Ishikawa (cell line): ENCODE results near the gene SGSH.

Experiments
- CEBPB ChIP-seq: IDR thresholded peaks from 2 replicates; pipeline ENCODE4 v1.6.1; 2012
- CREB1 ChIP-seq: IDR thresholded peaks from 2 replicates; pipeline ENCODE4 v1.6.1; 2012; ENCODE audit warnings: low read depth
- EGR1 ChIP-seq: IDR thresholded peaks from 2 replicates; pipeline ENCODE4 v1.6.1; 2012
- EP300 ChIP-seq: IDR thresholded peaks from 2 replicates; pipeline ENCODE4 v1.6.1; 2012; ENCODE audit warnings: borderline replicate concordance
- FOXM1 ChIP-seq: IDR thresholded peaks from 2 replicates; pipeline ENCODE4 v1.6.1; 2012; ENCODE audit warnings: low read depth, borderline replicate concordance
- MAX ChIP-seq: IDR thresholded peaks from 2 replicates; pipeline ENCODE4 v1.6.1; 2012
- NFIC ChIP-seq: IDR thresholded peaks from 2 replicates; pipeline ENCODE4 v1.6.1; 2012
- RAD21 ChIP-seq: IDR thresholded peaks from 2 replicates; pipeline ENCODE4 v1.6.1; 2012; ENCODE audit warnings: low read depth
- REST ChIP-seq: IDR thresholded peaks from 2 replicates; pipeline ENCODE4 v1.6.1; 2012; ENCODE audit warnings: low read depth, mild to moderate bottlenecking
- TAF1 ChIP-seq: IDR thresholded peaks from 2 replicates; pipeline ENCODE4 v1.6.1; 2012; ENCODE audit warnings: low read depth, mild to moderate bottlenecking
- TCF12 ChIP-seq: IDR thresholded peaks from 2 replicates; pipeline ENCODE4 v1.6.1; 2012; ENCODE audit warnings: low read depth
- TEAD4 ChIP-seq: IDR thresholded peaks from 2 replicates; pipeline ENCODE4 v1.6.1; 2012
- USF1 ChIP-seq: IDR thresholded peaks from 2 replicates; pipeline ENCODE4 v1.6.1; 2012
- YY1 ChIP-seq: IDR thresholded peaks from 2 replicates; pipeline ENCODE4 v1.6.1; 2012; ENCODE audit warnings: low read depth
- ZBTB7A ChIP-seq: IDR thresholded peaks from 2 replicates; pipeline ENCODE4 v1.6.1; 2012; ENCODE audit warnings: low read depth

SGSH gene

GRCh38 chr17:80261895-80262279 is 41.8 kb upstream of the SGSH start:
- no peak for TF ChIP-seq TCF12
- no peak for TF ChIP-seq CREB1
- TF ChIP-seq RAD21 = no peak
- TF ChIP-seq TEAD4 = no peak
- no peak for TF ChIP-seq NFIC
- no peak for TF ChIP-seq REST

- TF ChIP-seq CEBPB (no peak), FOXM1 (no peak), ZBTB7A (peak; percentile 65; the same call in 1 of the 2 replicates), NFIC (no peak), TAF1 (no peak)
Observed at GRCh38 chr17:80261159-80261894, 41.2 kb upstream of the SGSH start.

- TF ChIP-seq CEBPB = no peak
- TF ChIP-seq EGR1 = no peak
- TF ChIP-seq ZBTB7A = no peak
- no peak; the same call in 1 of the 2 replicates for TF ChIP-seq TAF1
- no peak for TF ChIP-seq CREB1
- peak; percentile 54; the same call in 1 of the 2 replicates for TF ChIP-seq USF1
- TF ChIP-seq YY1 = no peak
- no peak for TF ChIP-seq FOXM1
- TF ChIP-seq REST = no peak
Observed at GRCh38 chr17:80260791-80261158, 40.6 kb upstream of the SGSH start, which contains the start of gene RNF213. TSS of gene RNF213 (plus strand) at chr17:80260852. CDS start at chr17:80263682, 2,830 bp downstream.

- no peak for TF ChIP-seq EP300
- no peak for TF ChIP-seq TEAD4
- no peak; the same call in none of the 2 replicates for TF ChIP-seq ZBTB7A
- peak; percentile 84 for TF ChIP-seq REST
- no peak for TF ChIP-seq USF1
- no peak for TF ChIP-seq YY1
- TF ChIP-seq MAX = peak; percentile 61; the same call in 1 of the 2 replicates
- no peak for TF ChIP-seq EGR1
Observed at GRCh38 chr17:80260069-80260535, 40.0 kb upstream of the SGSH start.

GRCh38 chr17:80259457-80260068 is 39.4 kb upstream of the SGSH start:
- TF ChIP-seq EP300 (no peak), RAD21 (no peak), USF1 (no peak), TAF1 (no peak), EGR1 (no peak), FOXM1 (no peak), TEAD4 (no peak), CEBPB (no peak), REST (no peak), MAX (no peak), YY1 (no peak), NFIC (no peak), CREB1 (no peak), TCF12 (no peak), ZBTB7A (no peak; the same call in none of the 2 replicates)
